NK-92 (cell line): Measurements from ENCODE around the gene FOXP1.
"Not testable (repeated sequence)": the region's sequence is repeated elsewhere in the genome, so short reads cannot be mapped to it uniquely, and the experiment has no call there.

Experiments
- DNase-seq: peaks from one replicate; lab custom pipeline; 2025; ENCODE audit not compliant: unreplicated experiment; lab: John Stamatoyannopoulos, UW

Gene FOXP1

DNA sequence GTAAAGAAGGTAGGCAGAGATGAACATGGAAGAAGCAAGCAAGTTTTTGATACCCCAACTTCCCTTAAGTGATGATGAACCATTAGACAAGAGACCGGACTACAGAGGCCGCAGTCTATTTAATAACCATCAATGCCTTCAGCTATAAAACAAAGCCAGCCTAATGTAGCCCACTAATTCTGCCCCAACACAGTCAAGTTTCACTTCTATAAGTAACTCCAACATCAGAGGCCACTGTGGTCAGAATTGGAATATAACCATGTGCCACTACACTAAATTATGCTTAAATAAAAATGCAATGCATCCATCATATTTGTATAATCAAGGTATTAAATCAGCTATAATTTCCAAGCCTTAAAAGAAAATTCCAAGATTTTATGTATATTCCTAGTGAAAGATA, 234.7 kb downstream of the FOXP1 start:
- DNase-seq, result no peak

DNA sequence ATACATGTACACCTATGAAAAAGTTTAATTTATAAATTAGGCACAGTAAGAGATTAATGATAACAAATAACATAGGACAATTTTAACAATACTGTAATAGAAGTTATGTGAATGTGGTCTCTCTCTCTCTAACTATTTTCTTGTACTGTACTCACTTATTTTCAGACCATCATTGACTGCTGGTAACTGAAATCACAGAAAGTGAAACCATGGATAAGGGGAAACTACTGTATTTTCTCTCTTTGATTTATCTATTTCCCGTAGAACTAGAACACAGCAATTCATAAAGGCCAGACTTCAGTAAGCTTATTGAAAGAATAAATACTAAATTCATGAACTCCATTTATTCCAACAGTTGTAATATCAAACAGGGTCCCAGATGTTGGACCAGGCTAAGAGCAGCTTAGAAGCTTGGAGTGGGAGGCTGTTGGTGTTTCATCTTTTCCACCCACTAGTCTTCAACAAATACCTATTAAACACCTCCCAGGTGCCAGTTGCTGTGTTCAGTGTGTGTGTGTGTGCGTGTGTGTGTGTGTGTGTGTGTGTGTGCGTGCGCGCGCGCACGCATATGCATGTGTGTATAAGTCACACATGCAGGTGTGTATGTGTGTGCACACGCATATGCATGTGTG, 235.4 kb downstream of the FOXP1 start:
- no peak for DNase-seq

DNA sequence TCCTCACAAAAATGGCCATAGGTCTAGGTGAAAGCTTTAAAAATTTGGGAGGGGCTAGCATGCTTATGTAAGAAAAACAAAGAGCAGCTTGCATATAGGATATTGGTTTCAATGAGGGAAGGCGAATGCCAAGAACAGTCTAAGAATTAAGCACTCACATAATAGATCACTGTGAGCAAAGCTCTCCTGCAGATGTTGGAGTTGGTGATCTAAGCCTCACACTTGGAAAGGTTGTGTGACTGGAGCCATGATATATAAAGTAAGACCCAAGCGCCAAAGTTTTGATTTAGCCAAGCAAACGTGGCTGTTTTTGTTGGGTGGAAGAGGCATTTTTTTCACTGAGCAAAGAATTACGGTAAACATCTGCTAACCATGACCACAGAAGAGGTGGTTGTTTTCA, 237.5 kb downstream of the FOXP1 start:
- DNase-seq, result no peak

DNA sequence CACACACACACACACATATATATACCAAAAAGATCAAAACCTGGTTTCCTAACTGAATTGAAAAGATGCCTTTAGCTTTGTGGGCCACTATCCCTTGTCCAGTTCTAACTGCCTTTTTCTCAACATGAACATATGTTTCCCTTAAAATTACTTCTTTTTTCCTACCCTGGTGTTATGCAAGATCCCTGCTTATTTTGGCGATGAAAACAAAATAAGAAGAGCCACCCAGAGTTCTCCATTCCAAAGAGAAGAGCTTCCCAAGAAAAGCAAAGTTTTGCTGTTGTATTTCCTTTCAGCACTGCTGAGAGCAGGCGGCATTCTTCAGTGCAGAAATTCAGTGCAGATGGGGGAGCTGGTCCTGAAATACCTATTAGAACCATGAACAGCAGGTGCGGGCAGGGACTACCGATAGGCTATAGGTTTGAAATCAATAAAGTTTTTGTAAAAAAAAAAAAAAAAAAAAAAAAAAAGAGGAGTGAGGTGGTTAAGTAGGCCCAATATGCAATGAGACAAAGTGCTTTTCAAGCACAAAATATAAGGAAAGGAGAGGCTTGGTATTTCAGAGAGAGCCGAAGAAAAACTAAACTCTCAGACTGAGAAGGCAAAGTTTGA, 238.0 kb downstream of the FOXP1 start:
- no peak for DNase-seq

DNA sequence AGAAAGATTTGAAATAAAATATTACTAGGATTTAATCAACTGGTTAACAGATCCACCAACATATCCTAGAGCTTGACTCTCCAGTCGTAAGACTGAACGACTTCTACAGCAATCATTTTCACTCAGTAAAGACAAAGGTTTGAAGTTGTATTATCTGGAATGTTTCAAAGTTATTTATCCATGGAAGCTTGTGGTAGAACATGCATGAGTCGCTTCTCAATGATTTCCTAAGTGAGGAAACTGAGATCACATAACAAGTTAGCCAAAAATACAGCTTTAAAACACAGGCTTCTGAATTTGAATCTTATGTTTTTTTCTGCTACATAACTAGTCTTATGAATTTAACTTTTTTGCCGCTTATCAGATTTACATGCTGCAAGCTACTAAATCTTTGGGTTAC, 241.8 kb downstream of the FOXP1 start:
- DNase-seq, result no peak

- no peak for DNase-seq
Measured at GRCh38 chr3:71339049-71339448, 244.5 kb downstream of the FOXP1 start.

DNA sequence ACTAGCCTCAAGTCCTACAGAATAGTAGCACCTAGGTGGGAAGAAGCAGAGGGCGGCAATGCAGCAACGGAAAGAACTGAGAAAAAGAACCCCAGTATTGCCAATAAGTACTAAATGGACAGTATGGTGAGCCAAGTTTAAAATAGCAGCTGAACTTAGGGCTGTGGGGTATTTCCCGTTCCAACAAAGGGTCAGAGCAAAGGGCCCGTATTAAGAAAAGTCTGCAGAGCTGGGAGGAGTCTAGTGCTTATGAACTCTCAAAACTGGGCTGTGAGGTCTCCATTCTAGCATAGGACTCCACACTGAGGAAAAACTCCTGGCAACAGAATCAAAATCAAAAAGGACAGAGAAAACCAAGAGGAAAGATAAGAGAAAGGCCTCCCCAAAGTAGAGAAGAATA, 250.7 kb downstream of the FOXP1 start:
- no peak for DNase-seq

DNA sequence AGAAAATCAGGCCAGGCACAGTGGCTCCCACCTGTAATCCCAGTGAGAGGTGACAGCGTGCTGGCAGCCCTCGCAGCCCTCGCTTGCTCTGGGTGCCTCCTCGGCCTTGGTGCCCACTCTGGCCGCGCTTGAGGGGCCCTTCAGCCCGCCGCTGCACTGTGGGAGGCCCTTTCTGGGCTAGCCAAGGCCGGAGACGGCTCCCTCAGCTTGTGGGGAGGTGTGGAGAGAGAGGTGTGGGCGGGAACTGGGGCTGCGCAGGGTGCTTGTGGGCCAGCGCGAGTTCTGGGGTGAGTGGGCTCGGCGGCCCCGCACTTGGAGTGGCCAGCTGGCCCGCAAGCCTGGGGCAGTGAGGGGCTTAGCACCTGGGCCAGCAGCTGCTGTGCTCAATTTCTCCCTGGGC, 252.6 kb downstream of the FOXP1 start:
- no peak for DNase-seq

DNA sequence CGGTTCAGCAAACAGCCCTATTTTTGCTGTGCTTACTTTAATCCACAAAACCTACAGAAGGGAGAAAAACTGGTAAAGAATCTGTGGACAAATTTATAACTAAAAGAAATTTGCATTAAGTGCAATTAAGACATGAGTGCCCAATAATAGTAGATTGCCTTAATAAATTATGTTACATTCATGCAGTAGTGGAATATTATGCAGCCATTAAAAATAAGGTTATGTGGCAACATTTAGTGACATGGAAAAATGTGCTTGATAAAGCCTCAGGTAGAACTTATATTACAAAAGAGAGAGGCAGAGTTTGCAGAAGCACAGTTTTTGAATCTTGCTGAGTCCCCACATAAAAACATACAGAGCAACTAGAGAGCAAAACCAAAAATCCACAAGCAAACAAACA, 253.0 kb downstream of the FOXP1 start:
- DNase-seq, result no peak

- DNase-seq, result no peak
Measured at GRCh38 chr3:71329817-71330216, 253.7 kb downstream of the FOXP1 start.

GRCh38 chr3:71328926-71329325, 254.6 kb downstream of the FOXP1 start:
- DNase-seq, result no peak

- no peak for DNase-seq
Measured at GRCh38 chr3:71327936-71328335, 255.6 kb downstream of the FOXP1 start.

- DNase-seq, result no peak
Measured at GRCh38 chr3:71325715-71326114, 257.8 kb downstream of the FOXP1 start.

- not testable (repeated sequence) for DNase-seq
Measured at GRCh38 chr3:71324224-71324623, 259.3 kb downstream of the FOXP1 start.

DNA sequence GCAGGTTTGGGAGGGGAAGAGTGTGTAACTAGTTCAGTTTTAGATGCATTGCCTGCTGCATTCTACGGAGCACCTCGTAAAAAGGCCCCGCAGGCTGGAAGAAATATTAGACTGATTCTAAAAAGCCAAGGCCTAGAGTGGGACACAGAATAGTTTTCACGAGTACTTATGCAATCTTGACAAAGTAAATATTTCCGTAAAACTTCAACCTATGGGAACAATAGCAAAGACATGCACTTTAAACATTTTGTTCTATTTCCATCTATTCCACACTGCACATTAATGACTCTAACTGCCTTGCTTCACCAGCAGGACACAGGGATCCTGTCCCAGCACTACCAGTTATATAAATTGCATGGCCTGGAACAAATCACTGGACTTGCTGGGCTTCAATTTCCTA, 260.0 kb downstream of the FOXP1 start:
- DNase-seq, result no peak

DNA sequence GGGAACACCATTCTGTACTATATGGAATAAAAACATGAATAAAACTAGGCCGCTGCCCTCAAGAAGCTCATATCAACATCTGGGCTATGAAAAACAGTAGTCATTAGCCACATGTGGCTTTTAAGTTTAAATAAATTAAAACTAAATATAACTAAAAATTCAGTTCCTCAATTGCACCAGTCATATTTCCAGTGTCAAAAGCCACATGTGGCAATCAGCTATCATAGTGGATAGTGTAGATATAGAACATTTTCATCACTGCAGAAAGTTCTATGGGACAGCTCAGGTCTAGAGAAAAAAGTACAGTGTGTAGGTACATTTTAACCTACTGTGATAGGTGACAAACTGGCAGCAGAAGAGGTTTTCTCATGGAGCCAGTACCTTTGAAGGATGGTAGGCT, 261.4 kb downstream of the FOXP1 start:
- DNase-seq, result no peak

- no peak for DNase-seq
Measured at GRCh38 chr3:71319771-71320170, 263.8 kb downstream of the FOXP1 start.

- no peak for DNase-seq
Measured at GRCh38 chr3:71318458-71318827, 265.1 kb downstream of the FOXP1 start.

- no peak for DNase-seq
Measured at GRCh38 chr3:71317749-71318457, 265.6 kb downstream of the FOXP1 start.

DNA sequence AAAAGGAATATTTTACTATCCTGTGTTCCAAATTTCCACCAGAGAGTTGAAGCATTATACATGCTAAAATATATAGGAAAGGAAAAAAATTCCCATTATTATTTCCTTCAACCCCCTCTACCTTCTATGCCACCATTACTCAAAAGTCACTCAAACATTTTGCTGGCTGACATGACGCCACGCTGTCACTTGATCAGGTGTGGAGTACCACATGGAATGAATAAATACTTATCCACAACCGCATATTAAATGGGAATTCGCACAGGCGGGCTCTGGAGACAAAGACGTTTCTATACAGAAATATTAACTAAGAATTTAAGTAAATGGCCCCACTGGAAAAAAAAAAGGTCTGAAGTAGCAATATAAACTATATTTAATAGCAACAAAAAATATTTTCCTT, 266.4 kb downstream of the FOXP1 start:
- no peak for DNase-seq

DNA sequence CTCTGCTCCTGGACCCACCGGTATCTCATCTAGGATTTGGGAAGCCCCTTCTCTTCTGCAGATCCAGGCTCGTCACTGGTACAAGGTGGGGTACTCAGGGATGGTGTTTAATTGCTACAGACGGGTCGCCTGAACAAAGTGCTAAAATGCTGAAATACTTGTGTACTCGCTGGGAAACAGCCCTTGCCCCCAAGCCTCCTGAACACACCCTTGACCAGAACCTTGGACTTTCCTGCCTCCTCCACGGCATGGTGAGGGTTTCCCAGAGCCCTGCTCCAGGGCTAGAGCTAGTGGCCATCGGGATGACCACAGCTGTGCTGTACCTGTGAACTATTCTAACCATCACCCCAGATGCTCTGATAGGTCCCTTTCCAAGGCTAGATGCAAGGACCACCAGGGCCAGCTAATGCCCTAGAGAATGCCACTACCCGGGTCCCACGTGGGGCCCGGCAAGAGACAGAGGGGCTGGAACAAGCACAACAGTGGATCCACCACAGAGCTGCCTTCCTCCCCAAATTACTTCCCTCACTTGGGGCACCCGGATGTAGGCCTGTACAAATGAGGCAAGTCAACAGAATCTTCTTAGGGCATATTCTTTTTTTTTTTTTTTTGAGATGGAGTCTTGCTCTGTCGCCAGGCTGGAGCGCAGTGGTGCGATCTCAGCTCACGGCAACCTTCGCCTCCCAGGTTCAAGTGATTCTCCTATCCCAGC, 267.3 kb downstream of the FOXP1 start:
- DNase-seq, result no peak

DNA sequence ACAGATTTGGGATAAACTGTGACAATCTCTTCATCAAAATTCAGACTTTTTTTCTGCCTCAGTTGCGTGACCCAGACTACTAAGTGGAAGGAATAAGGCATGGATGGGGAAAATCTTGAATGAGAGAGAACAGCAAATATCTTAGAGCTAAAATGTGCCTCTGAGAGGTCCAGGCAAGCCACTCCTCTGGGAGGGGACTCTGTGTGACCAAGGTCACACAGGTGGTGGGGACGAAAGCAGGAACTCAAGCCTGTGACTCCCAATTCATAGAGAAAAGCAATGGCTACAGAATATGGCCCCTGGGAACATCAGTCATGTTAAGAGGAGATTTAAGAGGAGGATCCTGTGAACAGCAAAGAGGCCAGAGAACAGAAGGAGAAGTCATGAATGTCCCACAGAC, 268.1 kb downstream of the FOXP1 start:
- DNase-seq, result no peak
